NCI-H774 (cell line): ENCODE results near the gene FAM3C.

Experiments
- DNase-seq: peaks from one replicate; lab custom pipeline; 2025; lab: John Stamatoyannopoulos, UW

Gene FAM3C

GRCh38 chr7:121410829-121411596 is 14.9 kb upstream of the FAM3C start:
- no peak for DNase-seq

DNA sequence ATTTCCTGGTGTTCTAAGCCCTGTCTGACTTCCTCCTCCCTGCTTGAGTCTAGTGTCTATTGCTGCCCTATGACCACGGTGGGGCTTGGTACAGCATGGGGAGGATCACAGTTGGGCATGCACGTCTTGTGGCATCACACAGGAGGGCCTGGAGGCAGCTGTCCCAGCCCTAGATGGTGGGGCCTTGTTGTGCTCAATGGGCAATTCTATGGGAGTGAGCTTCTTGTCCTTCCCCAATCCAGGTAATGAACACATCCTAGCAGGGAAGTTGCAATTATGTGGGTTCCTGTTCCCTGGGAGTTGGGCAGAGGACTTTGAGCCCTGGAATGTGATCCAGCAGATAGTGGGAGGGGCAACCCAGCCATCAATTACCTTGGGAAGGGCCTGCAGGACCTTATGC is 10.8 kb upstream of the FAM3C start:
- no peak for DNase-seq

GRCh38 chr7:121406461-121406860 is 10.4 kb upstream of the FAM3C start:
- no peak for DNase-seq

DNA sequence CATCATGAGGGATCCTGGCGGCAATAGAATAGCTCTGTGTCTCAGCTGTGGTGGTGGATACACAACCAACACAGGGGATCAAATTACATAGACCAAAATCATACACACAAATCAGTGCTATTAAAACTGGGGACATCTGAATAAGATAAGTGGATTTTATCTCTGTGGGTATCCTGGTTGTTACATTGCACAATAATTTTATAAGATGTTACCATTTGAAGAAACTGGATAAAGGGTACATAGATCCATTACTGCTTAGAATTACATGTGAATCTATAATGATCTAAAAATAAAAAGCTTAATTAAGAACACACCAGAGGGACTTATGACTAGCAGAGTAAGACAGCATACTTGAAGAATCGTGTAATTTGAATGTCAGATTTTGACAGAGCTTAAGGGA is 8.2 kb upstream of the FAM3C start:
- DNase-seq, result no peak

- DNase-seq, result no peak
Observed at GRCh38 chr7:121402701-121403100, 6.6 kb upstream of the FAM3C start.

GRCh38 chr7:121401896-121402295 is 5.8 kb upstream of the FAM3C start:
- DNase-seq, result no peak

GRCh38 chr7:121398246-121398645 is 2.1 kb upstream of the FAM3C start:
- DNase-seq, result no peak

DNA sequence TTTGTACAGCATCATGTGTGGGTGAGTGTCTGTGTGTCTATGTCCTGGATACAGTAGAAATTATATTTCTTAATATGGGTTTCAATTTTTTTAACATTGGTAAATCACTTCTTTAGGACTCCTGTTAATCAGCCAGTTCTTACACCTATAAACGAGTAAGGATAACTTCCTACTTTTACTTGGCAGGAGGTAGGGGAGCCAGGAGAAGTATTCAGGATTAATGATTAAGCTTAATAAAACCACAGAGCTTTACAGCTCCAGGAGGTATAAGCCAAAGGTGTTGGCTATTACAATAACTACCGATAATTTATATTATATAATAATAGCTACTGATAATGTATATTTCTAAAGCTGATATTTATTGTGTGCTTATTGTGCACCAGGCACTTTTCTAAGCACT is 1.7 kb upstream of the FAM3C start:
- no peak for DNase-seq

- no peak for DNase-seq
Observed at GRCh38 chr7:121397361-121397760, 1.3 kb upstream of the FAM3C start.

GRCh38 chr7:121395494-121395960 is 581 bp downstream of the FAM3C start:
- DNase-seq, result peak; percentile 49

GRCh38 chr7:121394709-121395140 is 1.4 kb downstream of the FAM3C start:
- DNase-seq, result no peak

GRCh38 chr7:121393005-121393366 is 3.1 kb downstream of the FAM3C start:
- no peak for DNase-seq

GRCh38 chr7:121392277-121393004 is 3.7 kb downstream of the FAM3C start:
- no peak for DNase-seq

- no peak for DNase-seq
Observed at GRCh38 chr7:121391686-121392085, 4.4 kb downstream of the FAM3C start.

DNA sequence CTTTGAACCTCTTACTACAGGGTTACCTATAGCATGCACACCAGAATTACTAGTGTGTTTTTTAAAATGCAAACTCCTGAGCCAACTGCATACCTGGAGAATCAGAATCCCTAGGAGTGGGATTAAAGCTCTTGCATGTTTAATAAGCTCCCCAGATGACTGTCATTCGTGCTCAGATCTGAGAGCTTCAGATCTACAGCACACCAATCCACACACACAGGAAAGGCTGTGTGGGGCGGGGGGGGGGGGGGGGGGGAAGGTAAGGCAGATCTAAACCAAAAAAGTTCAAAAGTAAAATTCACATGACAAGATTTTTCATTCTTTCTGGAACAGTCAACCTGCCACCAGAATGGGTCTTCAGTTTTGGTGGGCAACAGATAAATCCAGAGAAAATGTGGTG is 5.5 kb downstream of the FAM3C start:
- no peak for DNase-seq

GRCh38 chr7:121390109-121390508 is 6.0 kb downstream of the FAM3C start:
- DNase-seq, result no peak

DNA sequence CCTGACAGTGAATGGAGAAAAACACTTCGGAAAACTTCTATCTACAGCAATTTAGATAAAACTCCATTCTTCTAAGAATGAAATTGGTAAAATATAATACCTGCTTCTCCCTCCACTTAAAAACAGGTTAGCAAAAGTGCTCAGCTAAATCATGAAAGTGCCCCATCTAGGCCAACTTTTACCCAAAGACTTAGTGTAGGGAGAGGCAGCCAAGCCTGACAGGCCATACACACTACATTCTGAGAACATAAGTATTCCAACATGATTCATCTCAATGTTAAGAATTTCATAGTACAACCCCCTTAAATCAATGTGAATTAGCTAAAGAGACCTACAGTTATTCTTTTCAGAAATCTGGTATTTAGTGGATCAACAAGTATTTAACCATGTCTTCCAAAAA is 7.2 kb downstream of the FAM3C start:
- DNase-seq, result no peak

DNA sequence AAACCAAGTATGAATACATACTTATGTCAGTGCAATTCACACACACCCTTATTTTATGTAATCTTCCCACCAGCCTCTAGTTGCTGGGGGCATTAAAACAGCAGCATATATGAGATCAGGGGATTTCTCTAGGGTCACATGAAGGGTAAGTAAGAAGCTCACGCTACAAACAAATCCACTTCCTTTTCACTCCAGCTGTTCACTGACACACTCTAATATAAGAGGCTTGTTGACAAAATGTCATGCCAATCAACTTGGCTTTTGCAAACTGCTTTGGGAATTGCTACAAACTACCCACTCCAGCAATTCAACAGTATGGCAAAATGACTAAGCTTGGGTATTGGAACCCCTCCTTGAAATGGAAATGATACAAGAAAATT is 10.3 kb downstream of the FAM3C start:
- no peak for DNase-seq

- no peak for DNase-seq
Observed at GRCh38 chr7:121385056-121385799, 10.9 kb downstream of the FAM3C start.

DNA sequence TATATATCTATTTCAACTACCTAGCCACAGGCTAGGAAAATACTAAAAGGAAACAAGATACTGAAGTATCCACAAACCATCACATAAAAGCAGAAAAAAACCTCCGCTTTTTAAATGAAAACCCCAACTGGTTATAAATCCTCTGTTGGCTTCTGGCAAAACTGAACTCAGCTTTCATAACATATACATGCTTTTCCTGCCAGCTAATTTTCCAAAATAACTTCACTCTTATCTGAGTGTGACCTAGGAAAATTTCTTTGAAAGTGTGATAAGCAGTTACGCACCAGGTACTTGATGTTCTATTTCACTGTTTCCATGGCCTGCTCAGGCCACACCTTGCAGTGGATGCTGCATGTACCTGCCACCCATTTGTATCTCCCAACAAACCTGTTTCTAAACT is 11.8 kb downstream of the FAM3C start:
- no peak for DNase-seq

DNA sequence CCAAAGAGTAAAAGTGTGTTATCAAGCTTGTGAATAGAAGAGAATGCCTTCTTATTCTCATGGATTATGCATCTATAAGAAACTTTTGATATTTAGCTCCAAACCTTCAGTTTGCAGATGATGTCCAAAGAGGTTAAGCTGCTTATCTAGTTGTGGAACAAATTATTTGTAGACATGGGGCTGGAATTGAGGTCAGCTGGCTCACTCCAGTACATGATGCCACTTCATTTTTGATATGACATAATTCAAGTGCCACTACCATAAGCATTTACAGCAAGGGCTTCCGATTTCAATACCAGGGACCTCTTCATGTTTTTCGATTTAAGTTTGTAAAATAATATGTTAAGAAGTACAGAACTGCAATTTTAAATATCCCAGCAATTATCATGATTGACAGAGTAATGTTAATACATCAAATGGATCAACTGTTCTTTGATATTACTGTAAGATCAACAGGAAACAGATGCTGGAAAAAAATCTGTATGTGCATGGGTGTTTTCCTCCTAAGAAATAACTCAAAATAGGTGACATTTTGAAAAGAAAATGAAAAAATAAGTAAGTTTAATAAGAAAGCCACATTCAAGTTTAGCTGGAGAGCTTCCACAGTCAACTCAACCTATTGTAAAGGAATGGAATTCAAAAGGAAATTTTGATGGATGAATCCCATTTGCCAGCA is 12.7 kb downstream of the FAM3C start:
- DNase-seq, result no peak

DNA sequence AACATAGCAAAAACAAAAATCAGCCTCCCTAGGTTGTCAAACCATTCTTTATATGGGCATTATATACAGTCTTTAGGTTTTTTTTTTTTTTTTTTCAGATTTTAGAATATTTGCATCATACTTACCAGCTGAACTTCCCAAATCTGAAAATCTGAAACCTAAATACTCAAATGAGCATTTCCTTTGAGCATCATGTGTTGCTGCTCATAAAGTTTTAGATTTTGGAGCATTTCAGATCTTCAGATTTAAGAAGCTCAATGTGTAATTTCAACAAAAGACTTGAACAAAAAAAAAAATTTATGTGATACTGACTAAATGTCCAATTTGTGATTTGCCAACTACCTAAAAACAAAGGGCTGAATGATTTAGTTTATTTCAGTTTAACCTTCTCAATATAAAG is 13.6 kb downstream of the FAM3C start:
- DNase-seq, result no peak
